ENCODE data around the gene LSM14B. TPM values are rescaled to one million over a fixed set of nuclear protein-coding genes. Genes with fewer than 3 reads are reported as not detected.

LSM14B gene
- polyA plus RNA-seq, 1 donor = 47.6 TPM

DNA sequence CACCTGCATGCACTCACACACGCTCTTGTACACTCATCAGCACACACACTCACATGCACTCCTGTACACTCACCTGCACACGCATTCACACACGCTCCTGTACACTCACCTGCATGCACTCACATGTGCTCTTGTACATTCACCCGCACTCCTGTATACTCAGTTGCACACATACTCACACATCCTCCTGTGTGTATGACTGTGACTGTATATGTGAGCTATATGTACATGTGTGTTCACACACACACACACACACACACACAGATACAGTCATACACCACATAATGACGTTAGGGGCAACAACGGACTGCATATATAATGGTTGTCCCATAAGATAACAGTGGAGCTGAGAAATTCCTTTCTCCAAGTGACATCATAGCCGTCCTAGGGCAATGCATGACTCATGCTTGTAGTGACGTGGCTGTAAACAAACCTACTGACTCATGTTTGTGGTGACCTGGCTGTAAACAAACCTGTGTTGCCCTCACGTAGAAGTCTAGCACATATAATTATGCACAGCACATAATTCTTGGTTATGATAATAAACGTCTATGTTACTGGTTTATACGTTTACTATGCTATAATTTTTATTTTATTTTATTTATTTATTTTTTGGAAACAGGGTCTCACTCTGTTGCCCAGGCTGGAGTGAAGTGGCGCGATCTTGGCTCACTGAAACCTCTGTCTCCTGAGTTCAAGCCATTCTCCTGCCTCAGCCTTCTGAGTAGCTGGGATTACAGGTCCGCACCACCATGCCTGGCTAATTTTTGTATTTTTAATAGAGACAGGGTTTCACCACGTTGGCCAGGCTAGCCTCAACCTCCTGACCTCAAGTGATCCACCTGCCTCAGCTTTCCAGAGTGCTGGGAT is 33.8 kb upstream of the LSM14B start:
- H3K4me1 ChIP-seq (ENCODE audit: control insufficient read depth, insufficient read depth, low read length) = no peaks in the 10 kb centered on the region
- WGBS (ENCODE audit: insufficient coverage, low lambda C conversion rate) = 80% methylated on average over 5 of the region's 15 CpGs
- no peak for DNase-seq
- no peaks in the 10 kb centered on the region for H3K36me3 ChIP-seq (ENCODE audit: control insufficient read depth, insufficient read depth, low read length)
- no peaks in the 10 kb centered on the region for H3K9me3 ChIP-seq (ENCODE audit: control insufficient read depth, low read depth, low read length)
- no peak overlapping the region for H3K4me3 ChIP-seq (ENCODE audit: low read length)
- no peaks in the 10 kb centered on the region for H3K27me3 ChIP-seq (ENCODE audit: control insufficient read depth, insufficient read depth, low read length)
- no peak overlapping the region for H3K27ac ChIP-seq (ENCODE audit: low read length)

- H3K27ac ChIP-seq (ENCODE audit: low read length) = no peak overlapping the region
- H3K36me3 ChIP-seq (ENCODE audit: control insufficient read depth, insufficient read depth, low read length) = no peaks in the 10 kb centered on the region
- no peak overlapping the region for H3K4me3 ChIP-seq (ENCODE audit: low read length)
- no peak for DNase-seq
- WGBS (ENCODE audit: insufficient coverage, low lambda C conversion rate) = 62% methylated on average over 3 of the region's 3 CpGs
- H3K27me3 ChIP-seq (ENCODE audit: control insufficient read depth, insufficient read depth, low read length) = no peaks in the 10 kb centered on the region
- H3K9me3 ChIP-seq (ENCODE audit: control insufficient read depth, low read depth, low read length) = no peaks in the 10 kb centered on the region
- H3K4me1 ChIP-seq (ENCODE audit: control insufficient read depth, insufficient read depth, low read length) = no peaks in the 10 kb centered on the region
Observed at GRCh38 chr20:62089393-62089792, 32.9 kb upstream of the LSM14B start.

GRCh38 chr20:62096421-62097380 is 25.6 kb upstream of the LSM14B start:
- no peaks in the 10 kb centered on the region for H3K36me3 ChIP-seq (ENCODE audit: control insufficient read depth, insufficient read depth, low read length)
- H3K27ac ChIP-seq (ENCODE audit: low read length) = no peak overlapping the region
- no peak for DNase-seq
- no peak overlapping the region for H3K4me3 ChIP-seq (ENCODE audit: low read length)
- peaks cover 5% of the 10 kb centered on the region for H3K9me3 ChIP-seq (ENCODE audit: control insufficient read depth, low read depth, low read length)
- no peaks in the 10 kb centered on the region for H3K27me3 ChIP-seq (ENCODE audit: control insufficient read depth, insufficient read depth, low read length)
- no peaks in the 10 kb centered on the region for H3K4me1 ChIP-seq (ENCODE audit: control insufficient read depth, insufficient read depth, low read length)
- WGBS (ENCODE audit: insufficient coverage, low lambda C conversion rate) = no CpG with 5 or more reads among the region's 30 CpGs

DNA sequence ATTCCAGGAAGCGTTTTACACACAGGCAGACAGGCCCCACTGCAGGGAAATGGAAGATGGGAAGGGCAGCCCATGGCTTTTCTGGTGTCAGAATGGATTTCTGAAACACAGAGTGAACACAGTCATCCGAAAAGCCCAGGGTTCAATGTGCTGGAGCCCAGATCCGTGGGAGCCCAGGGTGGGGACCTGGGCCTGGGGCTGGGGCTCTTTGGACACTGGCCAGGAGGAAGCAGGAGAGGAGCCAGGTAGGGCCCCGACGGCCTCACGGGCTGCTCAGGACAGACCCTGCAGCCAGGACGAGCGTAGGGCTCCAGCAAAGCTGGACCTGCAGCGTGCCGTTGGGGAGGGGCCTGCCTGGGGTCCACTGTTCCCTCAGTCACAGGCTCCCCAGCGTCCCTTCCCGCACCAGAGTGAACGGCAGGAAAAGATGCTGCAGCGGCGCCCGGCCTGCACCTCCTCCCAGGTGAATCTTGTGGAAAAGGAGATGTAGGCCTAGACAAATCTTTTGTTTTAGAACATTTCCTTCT is 24.3 kb upstream of the LSM14B start:
- Histone ChIP-seq H3K4me3 (ENCODE audit: low read length) (no peak overlapping the region), H3K27me3 (ENCODE audit: control insufficient read depth, insufficient read depth, low read length) (no peaks in the 10 kb centered on the region), H3K9me3 (ENCODE audit: control insufficient read depth, low read depth, low read length) (peaks cover 5% of the 10 kb centered on the region), H3K27ac (ENCODE audit: low read length) (no peak overlapping the region), H3K4me1 (ENCODE audit: control insufficient read depth, insufficient read depth, low read length) (no peaks in the 10 kb centered on the region), H3K36me3 (ENCODE audit: control insufficient read depth, insufficient read depth, low read length) (no peaks in the 10 kb centered on the region)
- 100% methylated on average over 1 of the region's 16 CpGs for WGBS (ENCODE audit: insufficient coverage, low lambda C conversion rate)
- no peak for DNase-seq

DNA sequence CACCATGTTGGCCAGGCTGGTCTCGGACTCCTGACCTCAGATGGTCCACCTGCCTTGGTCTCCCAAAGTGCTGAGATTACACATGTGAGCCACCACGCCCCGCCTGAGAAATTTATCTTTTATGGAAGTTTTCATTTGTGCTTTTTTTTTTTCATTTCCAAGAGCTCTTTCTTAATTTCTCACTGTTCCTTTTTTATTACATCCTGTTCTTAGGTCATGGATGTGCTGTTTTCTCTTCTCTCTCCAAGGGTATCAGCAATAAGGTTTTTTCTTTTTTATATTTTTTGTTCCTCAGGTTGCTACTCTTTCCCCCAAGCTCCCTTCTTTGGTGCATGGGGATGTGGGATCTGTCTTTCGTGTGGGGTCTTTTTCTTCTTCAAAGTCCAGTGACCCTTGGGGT is 21.2 kb upstream of the LSM14B start:
- no peak for DNase-seq
- H3K27ac ChIP-seq (ENCODE audit: low read length) = no peak overlapping the region
- H3K9me3 ChIP-seq (ENCODE audit: control insufficient read depth, low read depth, low read length) = peaks cover 5% of the 10 kb centered on the region
- peaks cover 6% of the 10 kb centered on the region for H3K4me1 ChIP-seq (ENCODE audit: control insufficient read depth, insufficient read depth, low read length)
- 100% methylated on average over 2 of the region's 4 CpGs for WGBS (ENCODE audit: insufficient coverage, low lambda C conversion rate)
- no peak overlapping the region for H3K4me3 ChIP-seq (ENCODE audit: low read length)
- no peaks in the 10 kb centered on the region for H3K27me3 ChIP-seq (ENCODE audit: control insufficient read depth, insufficient read depth, low read length)
- no peaks in the 10 kb centered on the region for H3K36me3 ChIP-seq (ENCODE audit: control insufficient read depth, insufficient read depth, low read length)

GRCh38 chr20:62103508-62104233 is 18.6 kb upstream of the LSM14B start:
- peaks cover 8% of the 10 kb centered on the region for H3K9me3 ChIP-seq (ENCODE audit: control insufficient read depth, low read depth, low read length)
- no CpG with 5 or more reads among the region's 21 CpGs for WGBS (ENCODE audit: insufficient coverage, low lambda C conversion rate)

GRCh38 chr20:62104234-62104789 is 18.0 kb upstream of the LSM14B start:
- Histone ChIP-seq H3K36me3 (ENCODE audit: control insufficient read depth, insufficient read depth, low read length) (no peaks in the 10 kb centered on the region), H3K4me3 (ENCODE audit: low read length) (no peak overlapping the region), H3K27ac (ENCODE audit: low read length) (no peak overlapping the region), H3K4me1 (ENCODE audit: control insufficient read depth, insufficient read depth, low read length) (peaks cover 6% of the 10 kb centered on the region), H3K27me3 (ENCODE audit: control insufficient read depth, insufficient read depth, low read length) (no peaks in the 10 kb centered on the region), H3K9me3 (ENCODE audit: control insufficient read depth, low read depth, low read length) (peaks cover 8% of the 10 kb centered on the region)
- no CpG with 5 or more reads among the region's 15 CpGs for WGBS (ENCODE audit: insufficient coverage, low lambda C conversion rate)
- no peak for DNase-seq

More at GRCh38 chr20:62103508-62104233, 18.6 kb upstream of the LSM14B start:
- Histone ChIP-seq H3K27me3 (ENCODE audit: control insufficient read depth, insufficient read depth, low read length) (no peaks in the 10 kb centered on the region), H3K4me1 (ENCODE audit: control insufficient read depth, insufficient read depth, low read length) (peaks cover 6% of the 10 kb centered on the region), H3K36me3 (ENCODE audit: control insufficient read depth, insufficient read depth, low read length) (no peaks in the 10 kb centered on the region), H3K4me3 (ENCODE audit: low read length) (no peak overlapping the region), H3K27ac (ENCODE audit: low read length) (no peak overlapping the region)
- no peak for DNase-seq

- Histone ChIP-seq H3K27me3 (ENCODE audit: control insufficient read depth, insufficient read depth, low read length) (no peaks in the 10 kb centered on the region), H3K4me1 (ENCODE audit: control insufficient read depth, insufficient read depth, low read length) (peaks cover 6% of the 10 kb centered on the region), H3K27ac (ENCODE audit: low read length) (no peak overlapping the region), H3K4me3 (ENCODE audit: low read length) (no peak overlapping the region), H3K36me3 (ENCODE audit: control insufficient read depth, insufficient read depth, low read length) (no peaks in the 10 kb centered on the region), H3K9me3 (ENCODE audit: control insufficient read depth, low read depth, low read length) (peaks cover 7% of the 10 kb centered on the region)
- WGBS (ENCODE audit: insufficient coverage, low lambda C conversion rate) = no CpG with 5 or more reads among the region's 7 CpGs
- peak in 1 of 2 donors; percentile 56 for DNase-seq
Observed at GRCh38 chr20:62104791-62105345, 17.4 kb upstream of the LSM14B start.

DNA sequence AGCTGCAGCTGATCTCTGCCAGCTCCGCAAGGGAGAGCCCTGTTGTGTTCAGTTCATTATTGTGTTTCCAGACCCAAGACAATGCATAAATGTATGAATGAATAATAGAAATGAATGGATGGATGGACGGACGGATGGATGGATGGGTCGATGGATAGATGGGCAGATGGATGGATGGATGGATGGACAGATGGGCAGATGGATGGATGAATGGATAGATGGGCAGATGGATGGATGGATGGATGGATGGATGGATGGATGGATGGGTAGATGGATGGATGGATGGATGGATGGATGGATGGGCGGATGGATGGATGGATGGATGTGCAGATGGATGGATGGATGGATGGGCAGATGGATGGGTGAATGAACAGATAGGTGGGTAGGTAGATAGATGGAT is 16.7 kb upstream of the LSM14B start:
- 87% methylated on average over 4 of the region's 5 CpGs for WGBS (ENCODE audit: insufficient coverage, low lambda C conversion rate)
- H3K9me3 ChIP-seq (ENCODE audit: control insufficient read depth, low read depth, low read length) = peaks cover 8% of the 10 kb centered on the region
- no peak overlapping the region for H3K27ac ChIP-seq (ENCODE audit: low read length)

More for the DNA sequence above, 16.7 kb upstream of the LSM14B start:
- DNase-seq = no peak
- no peaks in the 10 kb centered on the region for H3K36me3 ChIP-seq (ENCODE audit: control insufficient read depth, insufficient read depth, low read length)
- no peak overlapping the region for H3K4me3 ChIP-seq (ENCODE audit: low read length)
- H3K27me3 ChIP-seq (ENCODE audit: control insufficient read depth, insufficient read depth, low read length) = no peaks in the 10 kb centered on the region
- peaks cover 6% of the 10 kb centered on the region for H3K4me1 ChIP-seq (ENCODE audit: control insufficient read depth, insufficient read depth, low read length)

Measured in large intestine (tissue), 3 donors.